Vagina (tissue), 2 donors: ENCODE data around the gene OSBPL1A. TPM values are rescaled to one million over a fixed set of nuclear protein-coding genes. Genes with fewer than 3 reads are reported as not detected.
A peak's percentile ranks its signal among the peaks of the same experiment; 100 is the strongest.

Experiments
- DNase-seq, 2 donors: peaks; one replicate each; pipeline ENCODE4 v3.0.0-alpha.2; 2017; ENCODE audit errors: extremely low spot score in 2 of 2
- H3K27ac ChIP-seq: fragments of 200-600 bp; sonication (generic); one replicate; pipeline ENCODE4 v1.5.1; 2019
- H3K27me3 ChIP-seq: fragments of 200-600 bp; sonication (generic); one replicate; pipeline ENCODE4 v1.5.1; 2019
- H3K36me3 ChIP-seq, 2 donors: fragments of 200-600 bp; sonication (generic); one replicate each; pipeline ENCODE4 v1.5.1; 2017 to 2019
- H3K4me1 ChIP-seq: fragments of 200-600 bp; sonication (generic); one replicate; pipeline ENCODE4 v1.5.1; 2019
- H3K4me3 ChIP-seq, 2 donors: fragments of 200-600 bp; sonication (generic); 1 replicate in 1 of 2; 2 replicates in 1 of 2; pipeline ENCODE4 v1.5.1; 2016 to 2019
- H3K9me3 ChIP-seq: fragments of 200-600 bp; sonication (generic); one replicate; pipeline ENCODE4 v1.5.1; 2019
- CTCF ChIP-seq, 3 experiments: fragments of 450-650 bp in 2 of 3; fragments of 200-600 bp in 1 of 3; sonication (generic) in 1 of 3; IDR thresholded peaks; one replicate each; pipeline ENCODE4 v1.5.1; 2017 to 2019; ENCODE audit warnings: antibody characterized with exemption in 3 of 3, mild to moderate bottlenecking in 2 of 3, moderate library complexity in 2 of 3
- POLR2A ChIP-seq, 2 donors: fragments of 450-650 bp; IDR thresholded peaks; one replicate each; pipeline ENCODE4 v1.6.1; 2017; ENCODE audit warnings: antibody characterized with exemption in 2 of 2, mild to moderate bottlenecking in 2 of 2, moderate library complexity in 2 of 2
- POLR2AphosphoS5 ChIP-seq, 2 donors: sonication (generic); formaldehyde crosslinking; IDR thresholded peaks; one replicate each; pipeline ENCODE4 v1.9.0; 2017; ENCODE audit warnings: antibody characterized with exemption in 2 of 2, mild to moderate bottlenecking in 2 of 2, low read depth in 1 of 2; ENCODE audit not compliant: insufficient read depth in 1 of 2
- intact Hi-C: fragments of 100-400 bp; cut with DNase I; formaldehyde crosslinking; loops from one replicate; pipeline ENCODE4 v1.15.1; 2023
- total RNA-seq: library from RNA; depleted of rRNA; stranded (reverse); fragments of >200 nt; gene quantifications from one replicate; pipeline ENCODE4 v1.2.3, GENCODE V29; 2016

The OSBPL1A gene
- total RNA-seq, 1 donor from 2014 or later = 33.9 TPM

- intact Hi-C loops = no loop called here
- Histone ChIP-seq H3K9me3 (no peaks in the 10 kb centered on the region), H3K4me3 (no peak overlapping the region), H3K27ac (no peak overlapping the region), H3K27me3 (no peaks in the 10 kb centered on the region), H3K4me1 (no peaks in the 10 kb centered on the region), H3K36me3 (no peaks in the 10 kb centered on the region)
- no peak for TF ChIP-seq POLR2A (IDR thresholded peaks at IDR 0.05)
- TF ChIP-seq POLR2AphosphoS5 (IDR thresholded peaks at IDR 0.05; ENCODE audit: insufficient read depth in 1 of 2, low read depth in 1 of 2) = no peak
- no peak for TF ChIP-seq CTCF (IDR thresholded peaks at IDR 0.05)
- DNase-seq = no peak
These were observed 15.5 kb upstream of the OSBPL1A start for GRCh38 chr18:24413148-24413547.

GRCh38 chr18:24408496-24408895 is 10.9 kb upstream of the OSBPL1A start:
- TF ChIP-seq POLR2AphosphoS5 (IDR thresholded peaks at IDR 0.05; ENCODE audit: insufficient read depth in 1 of 2, low read depth in 1 of 2) (no peak), CTCF (IDR thresholded peaks at IDR 0.05) (no peak), POLR2A (IDR thresholded peaks at IDR 0.05) (no peak)
- intact Hi-C loops = no loop called here
- Histone ChIP-seq H3K36me3 (no peaks in the 10 kb centered on the region), H3K27me3 (no peaks in the 10 kb centered on the region), H3K27ac (no peak overlapping the region), H3K4me1 (no peaks in the 10 kb centered on the region), H3K9me3 (no peaks in the 10 kb centered on the region), H3K4me3 (no peak overlapping the region)
- DNase-seq = no peak

- intact Hi-C loops = no loop called here
- Histone ChIP-seq H3K4me1 (no peaks in the 10 kb centered on the region), H3K4me3 (no peak overlapping the region), H3K27me3 (no peaks in the 10 kb centered on the region), H3K36me3 (no peaks in the 10 kb centered on the region), H3K9me3 (no peaks in the 10 kb centered on the region), H3K27ac (no peak overlapping the region)
- peak; percentile 4 to 5 for DNase-seq
- TF ChIP-seq POLR2AphosphoS5 (IDR thresholded peaks at IDR 0.05; ENCODE audit: insufficient read depth in 1 of 2, low read depth in 1 of 2) (no peak), CTCF (IDR thresholded peaks at IDR 0.05) (no peak), POLR2A (IDR thresholded peaks at IDR 0.05) (no peak)
These were observed 7.0 kb upstream of the OSBPL1A start for GRCh38 chr18:24404591-24404990.

GRCh38 chr18:24403076-24403475 is 5.5 kb upstream of the OSBPL1A start:
- H3K36me3 ChIP-seq = no peaks in the 10 kb centered on the region
- H3K27me3 ChIP-seq = no peaks in the 10 kb centered on the region
- no peak for DNase-seq
- H3K4me3 ChIP-seq = no peak overlapping the region
- no peak for TF ChIP-seq CTCF (IDR thresholded peaks at IDR 0.05)
- TF ChIP-seq POLR2AphosphoS5 (IDR thresholded peaks at IDR 0.05; ENCODE audit: insufficient read depth in 1 of 2, low read depth in 1 of 2) = no peak
- no peak for TF ChIP-seq POLR2A (IDR thresholded peaks at IDR 0.05)
- peaks cover 8% of the 10 kb centered on the region for H3K4me1 ChIP-seq
- no peak overlapping the region for H3K27ac ChIP-seq
- H3K9me3 ChIP-seq = no peaks in the 10 kb centered on the region
- intact Hi-C loops = no loop called here

GRCh38 chr18:24402209-24402785 is 4.7 kb upstream of the OSBPL1A start:
- TF ChIP-seq POLR2AphosphoS5 (IDR thresholded peaks at IDR 0.05; ENCODE audit: insufficient read depth in 1 of 2, low read depth in 1 of 2) = no peak
- TF ChIP-seq CTCF (IDR thresholded peaks at IDR 0.05) = no peak
- DNase-seq = peak in 1 of 2 donors; percentile 25
- Histone ChIP-seq H3K36me3 (no peaks in the 10 kb centered on the region), H3K27me3 (no peaks in the 10 kb centered on the region), H3K9me3 (no peaks in the 10 kb centered on the region), H3K27ac (no peak overlapping the region), H3K4me3 (no peak overlapping the region), H3K4me1 (peaks cover 9% of the 10 kb centered on the region)
- intact Hi-C loops = no loop called here
